Measurements from ENCODE around the gene TBXAS1.
A peak's percentile ranks its signal among the peaks of the same experiment; 100 is the strongest.

Gene TBXAS1

GRCh38 chr7:140028311-140028710 is 199.2 kb downstream of the TBXAS1 start:
- no peak for DNase-seq

GRCh38 chr7:140029072-140029471 is 200.0 kb downstream of the TBXAS1 start:
- DNase-seq: no peak

GRCh38 chr7:140031364-140031763 is 202.3 kb downstream of the TBXAS1 start:
- no peak for DNase-seq

GRCh38 chr7:140033036-140033435 is 204.0 kb downstream of the TBXAS1 start:
- no peak for DNase-seq

- DNase-seq: no peak
Measured at GRCh38 chr7:140033779-140034363, 204.8 kb downstream of the TBXAS1 start.

GRCh38 chr7:140034421-140034820 is 205.4 kb downstream of the TBXAS1 start:
- DNase-seq: no peak

GRCh38 chr7:140035400-140036223 is 206.5 kb downstream of the TBXAS1 start:
- no peak for DNase-seq

- peak in 1 of 6 experiments; percentile 5 for DNase-seq
Measured at GRCh38 chr7:140036224-140036962, 207.3 kb downstream of the TBXAS1 start.

GRCh38 chr7:140039066-140039465 is 210.0 kb downstream of the TBXAS1 start:
- DNase-seq: no peak

- DNase-seq: no peak
Measured at GRCh38 chr7:140039896-140040295, 210.8 kb downstream of the TBXAS1 start.

- DNase-seq: no peak
Measured at GRCh38 chr7:140041659-140042385, 212.8 kb downstream of the TBXAS1 start.

GRCh38 chr7:140042386-140042670 is 213.3 kb downstream of the TBXAS1 start:
- no peak for DNase-seq

- DNase-seq: no peak
Measured at GRCh38 chr7:140044251-140044650, 215.2 kb downstream of the TBXAS1 start.

GRCh38 chr7:140045697-140046096 is 216.6 kb downstream of the TBXAS1 start:
- DNase-seq: no peak

- DNase-seq: no peak
Measured at GRCh38 chr7:140047197-140047596, 218.1 kb downstream of the TBXAS1 start.

GRCh38 chr7:140048138-140048537 is 219.1 kb downstream of the TBXAS1 start:
- DNase-seq: no peak

GRCh38 chr7:140048989-140049338 is 219.9 kb downstream of the TBXAS1 start:
- DNase-seq: no peak

GRCh38 chr7:140049339-140050024 is 220.4 kb downstream of the TBXAS1 start:
- no peak for DNase-seq

GRCh38 chr7:140050100-140050499 is 221.0 kb downstream of the TBXAS1 start:
- no peak for DNase-seq

GRCh38 chr7:140051820-140052219 is 222.8 kb downstream of the TBXAS1 start:
- no peak for DNase-seq

- DNase-seq: no peak
Measured at GRCh38 chr7:140053812-140054539, 224.9 kb downstream of the TBXAS1 start.

GRCh38 chr7:140054751-140055150 is 225.7 kb downstream of the TBXAS1 start:
- no peak for DNase-seq

Measured in stimulated activated naive CD4-positive, alpha-beta T cell (primary cell).